Skin of body (tissue), 2 donors: ENCODE measurements around the gene CLASP1. TPM values are rescaled to one million over a fixed set of nuclear protein-coding genes. Genes with fewer than 3 reads are reported as not detected.
"Not testable (repeated sequence)": the region's sequence is repeated elsewhere in the genome, so short reads cannot be mapped to it uniquely, and the experiment has no call there.

ENCODE experiments used
- DNase-seq: peaks from one replicate; lab custom pipeline; 2025; lab: John Stamatoyannopoulos, UW
- total RNA-seq: library from RNA; depleted of rRNA; stranded (reverse); fragments of >200 nt; gene quantifications from one replicate; pipeline ENCODE4 v1.2.3, GENCODE V29; 2014

Gene CLASP1
- total RNA-seq, 1 donor from 2014 or later = 68.2 TPM

- DNase-seq = no peak
These were observed 144.3 kb downstream of the CLASP1 start for GRCh38 chr2:121505005-121505404.

GRCh38 chr2:121504316-121504715 is 144.9 kb downstream of the CLASP1 start:
- DNase-seq = no peak

GRCh38 chr2:121502781-121503180 is 146.5 kb downstream of the CLASP1 start:
- no peak for DNase-seq

GRCh38 chr2:121502246-121502645 is 147.0 kb downstream of the CLASP1 start:
- DNase-seq = no peak

- no peak for DNase-seq
These were observed 147.7 kb downstream of the CLASP1 start for GRCh38 chr2:121501554-121501953.

GRCh38 chr2:121501031-121501430 is 148.2 kb downstream of the CLASP1 start:
- DNase-seq = no peak

- DNase-seq = no peak
These were observed 150.5 kb downstream of the CLASP1 start for GRCh38 chr2:121498731-121499130.

- DNase-seq = no peak
These were observed 156.9 kb downstream of the CLASP1 start for GRCh38 chr2:121492409-121492808.

- DNase-seq = no peak
These were observed 157.7 kb downstream of the CLASP1 start for GRCh38 chr2:121491518-121491917.

- DNase-seq = no peak
These were observed 158.6 kb downstream of the CLASP1 start for GRCh38 chr2:121490584-121491133.

- DNase-seq = no peak
These were observed 159.2 kb downstream of the CLASP1 start for GRCh38 chr2:121489911-121490583.

- no peak for DNase-seq
These were observed 160.0 kb downstream of the CLASP1 start for GRCh38 chr2:121489284-121489683.

- no peak for DNase-seq
These were observed 163.0 kb downstream of the CLASP1 start for GRCh38 chr2:121486191-121486790.

GRCh38 chr2:121485039-121485438 is 164.2 kb downstream of the CLASP1 start:
- DNase-seq = no peak

GRCh38 chr2:121483846-121484245 is 165.4 kb downstream of the CLASP1 start:
- no peak for DNase-seq

GRCh38 chr2:121483021-121483420 is 166.2 kb downstream of the CLASP1 start:
- no peak for DNase-seq

GRCh38 chr2:121480826-121481225 is 168.4 kb downstream of the CLASP1 start:
- DNase-seq = no peak

- DNase-seq = no peak
These were observed 169.3 kb downstream of the CLASP1 start for GRCh38 chr2:121479882-121480522.

GRCh38 chr2:121478996-121479745 is 170.1 kb downstream of the CLASP1 start:
- DNase-seq = peak; percentile 43

- DNase-seq = not testable (repeated sequence)
These were observed 170.8 kb downstream of the CLASP1 start for GRCh38 chr2:121478358-121478995.

- no peak for DNase-seq
These were observed 172.6 kb downstream of the CLASP1 start for GRCh38 chr2:121476684-121477083.
